ENCODE measurements around the gene ATP11B. TPM values are rescaled to one million over a fixed set of nuclear protein-coding genes. Genes with fewer than 3 reads are reported as not detected.

Gene ATP11B
- total RNA-seq, 4 donors from 2014 or later, result 53.1 to 69.9 (median 61.1) TPM

- no peak for DNase-seq
- no peaks in the 10 kb centered on the region for H3K4me1 ChIP-seq
- H3K9me3 ChIP-seq, result no peaks in the 10 kb centered on the region
- intact Hi-C loops (cut with DNase I), result no loop called here
- H3K27me3 ChIP-seq, result no peaks in the 10 kb centered on the region
- H3K4me3 ChIP-seq (replicated peaks in 1 of 3), result no peak overlapping the region
- H3K27ac ChIP-seq, result no peak overlapping the region
- TF ChIP-seq POLR2A (IDR thresholded peaks at IDR 0.05) (no peak), CTCF (IDR thresholded peaks at IDR 0.05) (no peak)
- H3K36me3 ChIP-seq, result peaks cover 0 to 8% of the 10 kb centered on the region in 2 donors
These were observed 93.2 kb downstream of the ATP11B start for GRCh38 chr3:182886497-182886896.

- Histone ChIP-seq H3K4me1 (no peaks in the 10 kb centered on the region), H3K36me3 (peaks cover 0 to 8% of the 10 kb centered on the region in 2 donors), H3K4me3 (replicated peaks in 1 of 3) (no peak overlapping the region), H3K27me3 (no peaks in the 10 kb centered on the region), H3K9me3 (no peaks in the 10 kb centered on the region), H3K27ac (no peak overlapping the region)
- TF ChIP-seq CTCF (IDR thresholded peaks at IDR 0.05) (no peak), POLR2A (IDR thresholded peaks at IDR 0.05) (no peak)
- intact Hi-C loops (cut with DNase I), result no loop called here
- WGBS, 2 donors, result 86 to 88% methylated on average over 3 of the region's 3 CpGs
- no peak for DNase-seq
These were observed 96.8 kb downstream of the ATP11B start for GRCh38 chr3:182889948-182890629.

GRCh38 chr3:182891364-182891763, 98.1 kb downstream of the ATP11B start:
- Histone ChIP-seq H3K27ac (no peak overlapping the region), H3K36me3 (peaks cover 0 to 8% of the 10 kb centered on the region in 2 donors), H3K9me3 (no peaks in the 10 kb centered on the region), H3K27me3 (no peaks in the 10 kb centered on the region), H3K4me1 (no peaks in the 10 kb centered on the region), H3K4me3 (replicated peaks in 1 of 3) (no peak overlapping the region)
- intact Hi-C loops (cut with DNase I), result no loop called here
- TF ChIP-seq CTCF (IDR thresholded peaks at IDR 0.05) (no peak), POLR2A (IDR thresholded peaks at IDR 0.05) (no peak)
- WGBS, 2 donors, result 97 to 99% methylated on average over 1 of the region's 1 CpG
- DNase-seq, result no peak

GRCh38 chr3:182892226-182892625, 98.9 kb downstream of the ATP11B start:
- Histone ChIP-seq H3K4me3 (replicated peaks in 1 of 3) (no peak overlapping the region), H3K27me3 (no peaks in the 10 kb centered on the region), H3K9me3 (no peaks in the 10 kb centered on the region), H3K4me1 (no peaks in the 10 kb centered on the region), H3K27ac (no peak overlapping the region), H3K36me3 (peaks cover 0 to 8% of the 10 kb centered on the region in 2 donors)
- DNase-seq, result no peak
- TF ChIP-seq CTCF (IDR thresholded peaks at IDR 0.05) (no peak), POLR2A (IDR thresholded peaks at IDR 0.05) (no peak)
- 94 to 96% methylated on average over 4 of the region's 4 CpGs for WGBS, 2 donors
- intact Hi-C loops (cut with DNase I), result no loop called here

- Histone ChIP-seq H3K27ac (no peak overlapping the region), H3K27me3 (no peaks in the 10 kb centered on the region), H3K9me3 (no peaks in the 10 kb centered on the region), H3K4me3 (replicated peaks in 1 of 3) (no peak overlapping the region), H3K36me3 (no peaks in the 10 kb centered on the region), H3K4me1 (no peaks in the 10 kb centered on the region)
- intact Hi-C loops (cut with DNase I), result no loop called here
- DNase-seq, result no peak
- 84 to 90% methylated on average over 8 of the region's 8 CpGs for WGBS, 2 donors
- TF ChIP-seq CTCF (IDR thresholded peaks at IDR 0.05), result no peak
- no peak for TF ChIP-seq POLR2A (IDR thresholded peaks at IDR 0.05)
These were observed 102.3 kb downstream of the ATP11B start for GRCh38 chr3:182895513-182896112.

All from thyroid gland (tissue), 4 donors.